Measurements from ENCODE around the gene DCAF4.
"Not testable (repeated sequence)": the region's sequence is repeated elsewhere in the genome, so short reads cannot be mapped to it uniquely, and the experiment has no call there.

The DCAF4 gene

GRCh38 chr14:73003681-73004080, 77.4 kb downstream of the DCAF4 start:
- no peak overlapping the region for H3K27ac ChIP-seq
- no peak for TF ChIP-seq ZFX (IDR thresholded peaks at IDR 0.05)

- H3K27ac ChIP-seq = not testable (repeated sequence)
Observed at GRCh38 chr14:73004641-73005040, 78.4 kb downstream of the DCAF4 start.

GRCh38 chr14:73007835-73008234, 81.6 kb downstream of the DCAF4 start:
- H3K27ac ChIP-seq = no peak overlapping the region
- no peak for TF ChIP-seq CTCF (conservative IDR thresholded peaks at IDR 0.05)
- no peak for TF ChIP-seq ZFX (IDR thresholded peaks at IDR 0.05)

GRCh38 chr14:73008501-73008900, 82.2 kb downstream of the DCAF4 start:
- no peak overlapping the region for H3K27ac ChIP-seq
- TF ChIP-seq CTCF (conservative IDR thresholded peaks at IDR 0.05) = no peak
- no peak for TF ChIP-seq ZFX (IDR thresholded peaks at IDR 0.05)
